Measurements from ENCODE around the gene SRSF12.

DNA sequence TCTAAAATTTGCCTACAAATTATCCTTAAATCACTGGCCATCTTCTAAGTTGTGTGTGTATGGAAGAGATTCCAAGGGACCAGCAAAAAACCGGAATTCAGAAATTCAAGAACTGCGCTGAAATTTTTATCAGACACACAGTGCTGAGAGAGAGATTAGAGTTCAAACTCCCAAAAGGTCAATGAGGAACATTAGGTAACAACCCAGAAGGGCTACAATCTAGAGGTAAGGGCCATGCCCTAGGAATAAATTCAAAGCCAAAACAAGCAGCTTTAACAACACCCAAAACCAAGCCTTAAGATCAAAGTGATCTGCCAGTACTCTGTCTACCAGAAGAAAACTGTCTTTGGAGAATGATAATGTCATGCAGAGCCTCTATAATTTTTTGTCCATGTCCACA, 17.8 kb downstream of the SRSF12 start:
- TF ChIP-seq, protein P1, sequence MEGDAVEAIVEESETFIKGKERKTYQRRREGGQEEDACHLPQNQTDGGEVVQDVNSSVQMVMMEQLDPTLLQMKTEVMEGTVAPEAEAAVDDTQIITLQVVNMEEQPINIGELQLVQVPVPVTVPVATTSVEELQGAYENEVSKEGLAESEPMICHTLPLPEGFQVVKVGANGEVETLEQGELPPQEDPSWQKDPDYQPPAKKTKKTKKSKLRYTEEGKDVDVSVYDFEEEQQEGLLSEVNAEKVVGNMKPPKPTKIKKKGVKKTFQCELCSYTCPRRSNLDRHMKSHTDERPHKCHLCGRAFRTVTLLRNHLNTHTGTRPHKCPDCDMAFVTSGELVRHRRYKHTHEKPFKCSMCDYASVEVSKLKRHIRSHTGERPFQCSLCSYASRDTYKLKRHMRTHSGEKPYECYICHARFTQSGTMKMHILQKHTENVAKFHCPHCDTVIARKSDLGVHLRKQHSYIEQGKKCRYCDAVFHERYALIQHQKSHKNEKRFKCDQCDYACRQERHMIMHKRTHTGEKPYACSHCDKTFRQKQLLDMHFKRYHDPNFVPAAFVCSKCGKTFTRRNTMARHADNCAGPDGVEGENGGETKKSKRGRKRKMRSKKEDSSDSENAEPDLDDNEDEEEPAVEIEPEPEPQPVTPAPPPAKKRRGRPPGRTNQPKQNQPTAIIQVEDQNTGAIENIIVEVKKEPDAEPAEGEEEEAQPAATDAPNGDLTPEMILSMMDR (conservative IDR thresholded peaks at IDR 0.05), result no peak
- TF ChIP-seq ZFX (IDR thresholded peaks at IDR 0.05), result no peak
